Measurements from ENCODE around the gene ARFGEF2. TPM values are rescaled to one million over a fixed set of nuclear protein-coding genes. Genes with fewer than 3 reads are reported as not detected.

The ARFGEF2 gene
- total RNA-seq, 1 experiment from 2014 or later = 30.3 TPM

- no peaks in the 10 kb centered on the region for H3K27me3 Mint-ChIP-seq (ENCODE audit: insufficient read depth, unreplicated experiment)
- CTCF ChIA-PET = interaction anchor here (0.5 to 1.4 kb wide), 3 partner anchors 292 to 1800 kb away, joined by 3 to 11 read pairs (median 5); no protein-coding TSS in a partner anchor
- no peaks in the 10 kb centered on the region for H3K9me3 Mint-ChIP-seq (ENCODE audit: unreplicated experiment)
- H3K4me1 Mint-ChIP-seq (ENCODE audit: insufficient read depth, unreplicated experiment) = no peaks in the 10 kb centered on the region
- DNase-seq (ENCODE audit: unreplicated experiment) = no peak
- POLR2A ChIA-PET = interaction anchor here (0.7 to 2.9 kb wide), 3 partner anchors 9 to 223 kb away, joined by 4 to 8 read pairs (median 5); partner anchors contain the start of gene ARFGEF2
- peaks cover 55% of the 10 kb centered on the region for H3K36me3 Mint-ChIP-seq (ENCODE audit: insufficient read depth, unreplicated experiment)
- no peak overlapping the region for H3K27ac Mint-ChIP-seq (ENCODE audit: low read depth, unreplicated experiment)
- intact Hi-C loops (cut with micrococcal nuclease) = no loop called here
- BruUV-seq (replicated peaks) = no TSS peak
- H3K4me3 Mint-ChIP-seq (ENCODE audit: unreplicated experiment) = no peak overlapping the region
- TF ChIP-seq CTCF (IDR thresholded peaks at IDR 0.05; ENCODE audit: unreplicated experiment) = no peak
Observed at GRCh38 chr20:48949304-48950170, 28.0 kb downstream of the ARFGEF2 start.

GRCh38 chr20:48951041-48951440 is 29.5 kb downstream of the ARFGEF2 start:
- no peaks in the 10 kb centered on the region for H3K9me3 Mint-ChIP-seq (ENCODE audit: unreplicated experiment)
- no peak overlapping the region for H3K27ac Mint-ChIP-seq (ENCODE audit: low read depth, unreplicated experiment)
- no peaks in the 10 kb centered on the region for H3K27me3 Mint-ChIP-seq (ENCODE audit: insufficient read depth, unreplicated experiment)
- ChIA-PET POLR2A (no interaction called here), CTCF (no interaction called here)
- DNase-seq (ENCODE audit: unreplicated experiment) = no peak
- peaks cover 59% of the 10 kb centered on the region for H3K36me3 Mint-ChIP-seq (ENCODE audit: insufficient read depth, unreplicated experiment)
- no peak overlapping the region for H3K4me3 Mint-ChIP-seq (ENCODE audit: unreplicated experiment)
- no peaks in the 10 kb centered on the region for H3K4me1 Mint-ChIP-seq (ENCODE audit: insufficient read depth, unreplicated experiment)
- BruUV-seq (replicated peaks) = no TSS peak
- intact Hi-C loops (cut with micrococcal nuclease) = no loop called here
- TF ChIP-seq CTCF (IDR thresholded peaks at IDR 0.05; ENCODE audit: unreplicated experiment) = no peak

- BruUV-seq (replicated peaks) = no TSS peak
- H3K27me3 Mint-ChIP-seq (ENCODE audit: insufficient read depth, unreplicated experiment) = no peaks in the 10 kb centered on the region
- H3K4me1 Mint-ChIP-seq (ENCODE audit: insufficient read depth, unreplicated experiment) = no peaks in the 10 kb centered on the region
- DNase-seq (ENCODE audit: unreplicated experiment) = no peak
- intact Hi-C loops (cut with micrococcal nuclease) = no loop called here
- no peak overlapping the region for H3K4me3 Mint-ChIP-seq (ENCODE audit: unreplicated experiment)
- CTCF ChIA-PET = no interaction called here
- POLR2A ChIA-PET = no interaction called here
- TF ChIP-seq CTCF (IDR thresholded peaks at IDR 0.05; ENCODE audit: unreplicated experiment) = no peak
- peaks cover 61% of the 10 kb centered on the region for H3K36me3 Mint-ChIP-seq (ENCODE audit: insufficient read depth, unreplicated experiment)
- no peaks in the 10 kb centered on the region for H3K9me3 Mint-ChIP-seq (ENCODE audit: unreplicated experiment)
- no peak overlapping the region for H3K27ac Mint-ChIP-seq (ENCODE audit: low read depth, unreplicated experiment)
Observed at GRCh38 chr20:48951646-48952045, 30.1 kb downstream of the ARFGEF2 start.

GRCh38 chr20:48952656-48953055 is 31.1 kb downstream of the ARFGEF2 start:
- peaks cover 65% of the 10 kb centered on the region for H3K36me3 Mint-ChIP-seq (ENCODE audit: insufficient read depth, unreplicated experiment)
- H3K27me3 Mint-ChIP-seq (ENCODE audit: insufficient read depth, unreplicated experiment) = no peaks in the 10 kb centered on the region
- no peak for TF ChIP-seq CTCF (IDR thresholded peaks at IDR 0.05; ENCODE audit: unreplicated experiment)
- BruUV-seq (replicated peaks) = no TSS peak
- CTCF ChIA-PET = interaction anchor here (0.6 to 0.7 kb wide), 2 partner anchors 1568 to 1790 kb away, joined by 3 read pairs; no protein-coding TSS in a partner anchor
- H3K9me3 Mint-ChIP-seq (ENCODE audit: unreplicated experiment) = no peaks in the 10 kb centered on the region
- no peak for DNase-seq (ENCODE audit: unreplicated experiment)
- no peak overlapping the region for H3K27ac Mint-ChIP-seq (ENCODE audit: low read depth, unreplicated experiment)
- intact Hi-C loops (cut with micrococcal nuclease) = no loop called here
- no peak overlapping the region for H3K4me3 Mint-ChIP-seq (ENCODE audit: unreplicated experiment)
- POLR2A ChIA-PET = no interaction called here
- H3K4me1 Mint-ChIP-seq (ENCODE audit: insufficient read depth, unreplicated experiment) = no peaks in the 10 kb centered on the region
